ENCODE results near the gene KLF16.

KLF16 gene

GRCh38 chr19:1807030-1807694 lies 56.2 kb downstream of the KLF16 start:
- no peak for DNase-seq (ENCODE audit: low read depth)

GRCh38 chr19:1806184-1807029 lies 57.0 kb downstream of the KLF16 start:
- DNase-seq (ENCODE audit: low read depth) = no peak

GRCh38 chr19:1805401-1806183 lies 57.8 kb downstream of the KLF16 start:
- no peak for DNase-seq (ENCODE audit: low read depth)

- DNase-seq (ENCODE audit: low read depth) = no peak
Observed at GRCh38 chr19:1804858-1805257, 58.5 kb downstream of the KLF16 start.
